ENCODE data around the gene ALDH1A2.

GRCh38 chr15:58046467-58046866 is 19.0 kb downstream of the ALDH1A2 start:
- TF ChIP-seq CTCF (conservative IDR thresholded peaks at IDR 0.05) (no peak), EZH2 (IDR thresholded peaks at IDR 0.05; ENCODE audit: low read depth) (no peak)
